Measurements from ENCODE around the gene MEI1.
A peak's percentile ranks its signal among the peaks of the same experiment; 100 is the strongest.

The MEI1 gene

GRCh38 chr22:41840216-41840615, 140.9 kb downstream of the MEI1 start:
- TF ChIP-seq JUND (IDR thresholded peaks at IDR 0.05; ENCODE audit: low read depth), result no peak
- DNase-seq (ENCODE audit: low read depth in 1 of 2, low spot score in 1 of 2), result no peak
- in situ Hi-C loops (cut with HindIII; ENCODE audit: low pct_unique_long_range_greater_than_20kb, low sequenced_read_pairs), result no loop called here

GRCh38 chr22:41841085-41841712, 141.9 kb downstream of the MEI1 start:
- peak in 1 of 2 experiments; percentile 46 for DNase-seq (ENCODE audit: low read depth in 1 of 2, low spot score in 1 of 2)
- in situ Hi-C loops (cut with HindIII; ENCODE audit: low pct_unique_long_range_greater_than_20kb, low sequenced_read_pairs), result no loop called here
- no peak for TF ChIP-seq JUND (IDR thresholded peaks at IDR 0.05; ENCODE audit: low read depth)

- in situ Hi-C loops (cut with HindIII; ENCODE audit: low pct_unique_long_range_greater_than_20kb, low sequenced_read_pairs), result no loop called here
- no peak for DNase-seq (ENCODE audit: low read depth in 1 of 2, low spot score in 1 of 2)
These were observed 144.0 kb downstream of the MEI1 start for GRCh38 chr22:41842996-41843970.

GRCh38 chr22:41844036-41844435, 144.7 kb downstream of the MEI1 start:
- no peak for DNase-seq (ENCODE audit: low read depth in 1 of 2, low spot score in 1 of 2)
- no peak for TF ChIP-seq JUND (IDR thresholded peaks at IDR 0.05; ENCODE audit: low read depth)
- in situ Hi-C loops (cut with HindIII; ENCODE audit: low pct_unique_long_range_greater_than_20kb, low sequenced_read_pairs), result no loop called here

More at GRCh38 chr22:41842996-41843970, 144.0 kb downstream of the MEI1 start:
- no peak for TF ChIP-seq JUND (IDR thresholded peaks at IDR 0.05; ENCODE audit: low read depth)

- DNase-seq (ENCODE audit: low read depth in 1 of 2, low spot score in 1 of 2), result peak in 1 of 2 experiments; percentile 91
- in situ Hi-C loops (cut with HindIII; ENCODE audit: low pct_unique_long_range_greater_than_20kb, low sequenced_read_pairs), result no loop called here
- TF ChIP-seq JUND (IDR thresholded peaks at IDR 0.05; ENCODE audit: low read depth), result 0 out of 2 replicates have a peak, but pooled peaks have one; percentile 15
These were observed 145.2 kb downstream of the MEI1 start for GRCh38 chr22:41844513-41844912.

GRCh38 chr22:41845380-41846267, 146.3 kb downstream of the MEI1 start:
- TF ChIP-seq JUND (IDR thresholded peaks at IDR 0.05; ENCODE audit: low read depth), result no peak
- DNase-seq (ENCODE audit: low read depth in 1 of 2, low spot score in 1 of 2), result no peak
- in situ Hi-C loops (cut with HindIII; ENCODE audit: low pct_unique_long_range_greater_than_20kb, low sequenced_read_pairs), result no loop called here

- no peak for TF ChIP-seq JUND (IDR thresholded peaks at IDR 0.05; ENCODE audit: low read depth)
- in situ Hi-C loops (cut with HindIII; ENCODE audit: low pct_unique_long_range_greater_than_20kb, low sequenced_read_pairs), result no loop called here
These were observed 147.1 kb downstream of the MEI1 start for GRCh38 chr22:41846268-41846987.

GRCh38 chr22:41847300-41847699, 148.0 kb downstream of the MEI1 start:
- DNase-seq (ENCODE audit: low read depth in 1 of 2, low spot score in 1 of 2), result no peak
- no peak for TF ChIP-seq JUND (IDR thresholded peaks at IDR 0.05; ENCODE audit: low read depth)
- in situ Hi-C loops (cut with HindIII; ENCODE audit: low pct_unique_long_range_greater_than_20kb, low sequenced_read_pairs), result no loop called here

More at GRCh38 chr22:41846268-41846987, 147.1 kb downstream of the MEI1 start:
- DNase-seq (ENCODE audit: low read depth in 1 of 2, low spot score in 1 of 2), result no peak

- peak in 1 of 2 experiments; percentile 58 for DNase-seq (ENCODE audit: low read depth in 1 of 2, low spot score in 1 of 2)
These were observed 149.2 kb downstream of the MEI1 start for GRCh38 chr22:41848468-41848867.

More at GRCh38 chr22:41848468-41848867, 149.2 kb downstream of the MEI1 start:
- TF ChIP-seq JUND (IDR thresholded peaks at IDR 0.05; ENCODE audit: low read depth), result no peak
- in situ Hi-C loops (cut with HindIII; ENCODE audit: low pct_unique_long_range_greater_than_20kb, low sequenced_read_pairs), result no loop called here
